GM13976 (cell line): ENCODE measurements around the gene DDX1.

ENCODE experiments used
- DNase-seq: peaks from one replicate; pipeline ENCODE4 v3.0.0; 2012; ENCODE audit warnings: low spot score
- in situ Hi-C: fragments of 300-500 bp; cut with MboI; formaldehyde crosslinking; loops from one replicate; pipeline ENCODE4 v1.12.0; 2022; ENCODE audit warnings: low sequenced_read_pairs, mixed read lengths, inconsistent platforms; ENCODE audit not compliant: unreplicated experiment
- TF ChIP-seq, protein P1 (sequence below): IDR thresholded peaks from 2 replicates; pipeline ENCODE4 v1.5.1; 2012; ENCODE audit warnings: borderline replicate concordance, mild to moderate bottlenecking; ENCODE audit not compliant: insufficient read depth; ENCODE audit errors: extremely low read depth, missing control alignments, control extremely low read depth

Gene DDX1

DNA sequence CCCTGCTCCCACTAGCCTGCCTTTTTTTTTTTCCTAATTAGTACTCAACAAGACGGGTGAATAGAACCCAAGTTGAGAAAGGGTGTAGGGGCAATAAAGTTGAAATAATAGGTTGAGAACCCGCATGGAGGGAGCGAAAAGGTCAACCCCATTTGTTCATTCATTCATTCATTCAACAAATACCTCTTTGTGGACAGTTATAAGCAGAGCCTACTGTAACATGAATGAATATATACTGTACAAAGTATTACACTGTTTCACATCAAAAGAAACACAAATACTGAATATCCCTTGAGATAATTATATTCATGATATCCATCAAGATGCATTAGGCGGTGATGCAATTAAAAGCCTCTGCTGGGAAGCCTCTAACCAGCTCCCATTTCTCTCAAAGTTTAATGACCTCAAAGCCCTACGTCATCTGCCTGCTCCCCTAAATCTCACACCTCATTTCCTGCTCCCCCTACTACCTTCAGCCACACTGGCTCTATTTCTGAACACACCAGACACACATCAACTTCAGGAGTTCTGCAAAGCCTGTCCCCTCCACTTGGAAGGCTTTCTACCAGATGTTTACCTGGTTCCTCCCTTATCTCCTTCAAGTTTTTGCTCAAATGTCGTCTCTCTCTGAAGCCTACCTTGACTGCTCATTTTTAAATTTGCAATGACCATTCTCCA, 29.2 kb upstream of the DDX1 start:
- in situ Hi-C loops: no loop called here
- TF ChIP-seq, protein P1, sequence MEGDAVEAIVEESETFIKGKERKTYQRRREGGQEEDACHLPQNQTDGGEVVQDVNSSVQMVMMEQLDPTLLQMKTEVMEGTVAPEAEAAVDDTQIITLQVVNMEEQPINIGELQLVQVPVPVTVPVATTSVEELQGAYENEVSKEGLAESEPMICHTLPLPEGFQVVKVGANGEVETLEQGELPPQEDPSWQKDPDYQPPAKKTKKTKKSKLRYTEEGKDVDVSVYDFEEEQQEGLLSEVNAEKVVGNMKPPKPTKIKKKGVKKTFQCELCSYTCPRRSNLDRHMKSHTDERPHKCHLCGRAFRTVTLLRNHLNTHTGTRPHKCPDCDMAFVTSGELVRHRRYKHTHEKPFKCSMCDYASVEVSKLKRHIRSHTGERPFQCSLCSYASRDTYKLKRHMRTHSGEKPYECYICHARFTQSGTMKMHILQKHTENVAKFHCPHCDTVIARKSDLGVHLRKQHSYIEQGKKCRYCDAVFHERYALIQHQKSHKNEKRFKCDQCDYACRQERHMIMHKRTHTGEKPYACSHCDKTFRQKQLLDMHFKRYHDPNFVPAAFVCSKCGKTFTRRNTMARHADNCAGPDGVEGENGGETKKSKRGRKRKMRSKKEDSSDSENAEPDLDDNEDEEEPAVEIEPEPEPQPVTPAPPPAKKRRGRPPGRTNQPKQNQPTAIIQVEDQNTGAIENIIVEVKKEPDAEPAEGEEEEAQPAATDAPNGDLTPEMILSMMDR: no peak
- no peak for DNase-seq

DNA sequence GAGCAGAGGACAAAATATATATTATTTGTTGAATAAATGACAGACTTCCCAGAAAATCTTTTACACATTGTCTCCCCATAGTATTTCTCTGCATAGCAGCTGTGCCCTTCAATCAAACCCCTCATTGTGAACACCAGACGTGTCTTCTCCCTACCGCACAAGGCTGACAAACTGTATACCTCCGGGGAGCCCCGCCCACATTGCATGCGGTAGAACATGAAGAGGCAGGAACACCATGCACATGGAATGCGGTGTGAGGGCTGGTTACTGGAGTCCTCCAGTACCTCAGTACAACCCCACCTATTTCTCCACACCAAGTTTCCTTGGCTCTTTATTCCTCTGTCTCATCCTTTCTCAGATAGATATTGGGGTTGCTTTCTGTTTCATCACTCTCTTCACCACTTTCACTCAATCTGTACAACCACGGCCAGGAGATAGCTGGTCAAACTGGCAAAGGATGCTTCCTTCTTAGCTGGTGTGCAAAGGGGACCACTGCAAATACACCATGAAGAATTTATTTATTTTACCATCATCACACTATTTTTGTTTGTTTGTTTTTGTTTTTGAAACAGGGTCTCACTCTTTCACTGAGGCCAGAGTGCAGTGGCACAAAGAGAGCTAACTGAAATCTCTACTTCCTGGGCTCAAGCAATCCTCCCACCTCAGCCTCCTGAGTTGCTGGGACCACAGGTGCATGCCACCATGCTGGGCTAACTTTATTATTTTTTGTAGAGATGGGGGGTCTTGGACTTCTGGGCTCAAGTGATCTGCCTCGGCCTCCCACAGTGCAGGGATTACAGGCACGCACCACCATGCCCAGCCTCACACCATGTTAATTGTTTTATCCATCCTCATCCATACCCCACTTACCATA, 28.2 kb upstream of the DDX1 start:
- no peak for DNase-seq
- TF ChIP-seq, protein P1: no peak
- in situ Hi-C loops: no loop called here

DNA sequence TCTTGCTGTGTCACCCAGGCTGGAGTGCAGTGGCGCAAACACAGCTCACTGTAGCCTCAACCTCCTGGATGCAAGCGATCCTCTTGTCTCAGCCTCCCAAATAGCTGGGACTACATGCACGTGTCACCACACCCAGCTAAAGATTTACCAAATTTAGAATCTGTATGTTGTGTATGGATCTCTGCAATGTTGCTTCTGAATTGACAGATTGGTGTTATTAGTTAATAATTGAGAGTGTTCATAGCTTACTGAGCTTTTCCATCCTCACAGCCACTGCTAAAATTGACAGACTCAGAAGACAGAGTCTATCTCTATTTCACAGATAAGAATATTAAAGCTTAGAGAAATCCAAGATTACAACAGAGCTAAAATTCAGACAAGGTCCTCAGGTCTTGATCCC, 26.3 kb upstream of the DDX1 start:
- no peak for DNase-seq

DNA sequence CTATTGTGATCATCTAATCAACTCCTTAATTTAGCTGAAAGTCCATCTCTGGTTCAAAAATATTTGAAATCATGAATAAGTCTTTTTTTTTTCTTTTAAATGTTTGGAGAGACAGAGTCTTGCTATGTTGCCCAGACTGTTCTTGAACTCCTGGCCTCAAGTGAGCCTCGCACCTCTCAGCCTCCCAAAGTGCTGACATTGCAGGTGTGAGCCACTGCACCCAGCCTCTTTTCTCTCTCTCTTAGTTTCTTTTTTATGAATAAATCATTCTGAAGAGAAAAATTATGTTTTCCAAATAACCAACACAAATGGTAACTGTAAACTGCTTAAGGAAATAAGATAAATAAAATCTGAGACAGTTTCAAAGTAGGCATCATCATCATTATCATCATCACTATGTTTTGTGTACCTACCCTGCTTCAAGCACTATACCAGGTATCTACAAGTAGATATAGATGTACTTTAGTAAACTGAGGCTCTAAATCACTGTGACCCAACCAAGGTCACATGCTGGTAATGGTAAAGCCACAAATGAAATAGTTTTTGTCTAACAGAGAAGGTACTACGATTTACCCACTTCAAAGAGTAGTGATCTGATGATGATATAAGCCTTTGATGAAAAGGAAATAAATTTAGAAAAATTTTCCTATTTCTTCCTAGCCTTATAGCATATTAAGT, 25.5 kb upstream of the DDX1 start:
- no peak for DNase-seq
- TF ChIP-seq, protein P1: no peak
- in situ Hi-C loops: no loop called here

More for the DNA sequence above, 26.3 kb upstream of the DDX1 start:
- in situ Hi-C loops: no loop called here
- TF ChIP-seq, protein P1: no peak

DNA sequence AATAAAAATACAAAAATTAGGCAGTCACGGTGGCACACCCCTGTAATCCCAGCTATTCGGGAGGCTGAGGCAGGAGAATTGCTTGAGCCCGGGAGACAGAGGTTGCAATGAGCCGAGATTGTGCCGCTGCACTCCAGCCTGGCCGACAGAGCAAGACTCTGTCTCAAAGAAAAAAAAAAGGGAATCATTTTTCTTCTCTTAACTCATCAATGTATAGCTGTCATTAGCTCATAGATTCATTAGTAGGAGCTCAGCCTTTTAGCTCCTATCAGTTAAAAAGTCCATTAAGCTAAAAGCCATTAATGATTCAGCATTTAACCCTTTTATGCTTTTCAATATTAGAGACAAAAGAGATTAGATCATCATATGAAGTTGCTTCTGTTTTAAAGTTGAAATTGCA, 24.8 kb upstream of the DDX1 start:
- in situ Hi-C loops: no loop called here
- TF ChIP-seq, protein P1: no peak
- DNase-seq: no peak

DNA sequence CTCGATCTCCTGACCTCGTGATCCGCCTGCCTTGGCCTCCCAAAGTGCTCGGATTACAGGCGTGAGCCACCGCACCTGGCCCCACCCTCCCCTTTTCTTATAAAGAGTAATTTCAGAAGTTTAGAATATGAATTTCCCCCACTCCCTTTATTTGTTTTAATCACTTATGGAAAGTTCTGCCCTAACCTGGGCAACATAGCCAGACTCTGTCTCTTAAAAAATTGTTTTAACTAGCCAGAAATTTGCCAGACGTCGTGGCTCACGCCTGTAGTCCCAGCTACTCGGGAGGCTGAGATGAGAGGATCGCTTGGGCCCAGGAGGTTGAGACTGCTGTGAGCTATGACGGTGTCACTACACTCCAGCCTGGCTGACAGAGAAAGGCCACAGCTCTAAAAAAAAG, 22.8 kb upstream of the DDX1 start:
- DNase-seq: no peak
- in situ Hi-C loops: no loop called here
- TF ChIP-seq, protein P1: no peak
